T47D (cell line): Measurements from ENCODE around the gene SNORC.

ENCODE experiments used
- DNase-seq, 2 experiments: peaks; one replicate each; pipeline versions ENCODE4 v3.0.0 to v3.0.0-alpha.2; 2011 to 2012; ENCODE audit warnings: low read depth in 1 of 2, low spot score in 1 of 2
- JUND ChIP-seq: IDR thresholded peaks from 2 replicates; pipeline ENCODE4 v1.6.1; 2012; ENCODE audit warnings: low read depth
- in situ Hi-C: cut with HindIII; loops from 2 replicates; pipeline ENCODE4 v1.10.0; 2016; ENCODE audit warnings: low sequenced_read_pairs, low pct_unique_long_range_greater_than_20kb

SNORC gene

GRCh38 chr2:232880764-232881351, 10.8 kb downstream of the SNORC start:
- DNase-seq, result no peak
- TF ChIP-seq JUND, result no peak
- in situ Hi-C loops, result no loop called here

GRCh38 chr2:232882085-232882484, 12.0 kb downstream of the SNORC start:
- in situ Hi-C loops, result no loop called here

GRCh38 chr2:232882505-232883115, 12.5 kb downstream of the SNORC start:
- no peak for DNase-seq
- in situ Hi-C loops, result no loop called here

More at GRCh38 chr2:232882085-232882484, 12.0 kb downstream of the SNORC start:
- TF ChIP-seq JUND, result no peak
- DNase-seq, result no peak

DNA sequence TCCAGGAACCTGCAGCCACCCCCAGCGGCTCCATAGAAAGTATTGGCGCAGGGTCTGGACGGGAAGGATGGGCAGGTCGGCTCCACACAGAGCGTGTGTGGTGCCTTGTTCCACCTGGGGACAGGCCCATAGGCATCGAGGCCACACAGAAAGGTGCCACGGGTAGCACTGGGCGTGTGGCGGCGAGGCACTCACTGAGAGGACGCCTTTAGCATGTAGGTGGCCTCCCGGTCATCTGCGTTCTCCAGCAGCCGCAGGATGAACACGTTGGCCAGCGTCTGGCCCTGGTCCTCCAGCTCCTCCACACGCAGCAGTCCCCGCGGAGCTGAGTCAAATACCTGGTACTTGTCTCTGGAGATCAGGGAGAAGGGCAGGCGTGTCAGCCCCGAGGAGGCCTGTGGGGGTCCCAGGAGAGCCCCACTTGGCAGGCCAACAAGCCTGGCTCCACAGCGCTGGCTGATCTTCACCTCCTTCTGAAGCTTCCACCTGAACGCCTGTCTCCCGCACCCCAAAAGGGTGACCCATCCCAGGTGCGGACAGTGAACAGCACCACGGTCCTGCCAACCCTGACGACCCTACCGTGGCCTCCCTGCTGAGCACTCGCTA, 13.2 kb downstream of the SNORC start:
- no peak for DNase-seq
- in situ Hi-C loops, result no loop called here
- no peak for TF ChIP-seq JUND

More at GRCh38 chr2:232882505-232883115, 12.5 kb downstream of the SNORC start:
- no peak for TF ChIP-seq JUND

GRCh38 chr2:232884001-232884421, 13.9 kb downstream of the SNORC start:
- in situ Hi-C loops, result no loop called here
- no peak for DNase-seq
- no peak for TF ChIP-seq JUND

GRCh38 chr2:232884549-232885263, 14.6 kb downstream of the SNORC start:
- in situ Hi-C loops, result no loop called here
- no peak for TF ChIP-seq JUND
- DNase-seq, result no peak

DNA sequence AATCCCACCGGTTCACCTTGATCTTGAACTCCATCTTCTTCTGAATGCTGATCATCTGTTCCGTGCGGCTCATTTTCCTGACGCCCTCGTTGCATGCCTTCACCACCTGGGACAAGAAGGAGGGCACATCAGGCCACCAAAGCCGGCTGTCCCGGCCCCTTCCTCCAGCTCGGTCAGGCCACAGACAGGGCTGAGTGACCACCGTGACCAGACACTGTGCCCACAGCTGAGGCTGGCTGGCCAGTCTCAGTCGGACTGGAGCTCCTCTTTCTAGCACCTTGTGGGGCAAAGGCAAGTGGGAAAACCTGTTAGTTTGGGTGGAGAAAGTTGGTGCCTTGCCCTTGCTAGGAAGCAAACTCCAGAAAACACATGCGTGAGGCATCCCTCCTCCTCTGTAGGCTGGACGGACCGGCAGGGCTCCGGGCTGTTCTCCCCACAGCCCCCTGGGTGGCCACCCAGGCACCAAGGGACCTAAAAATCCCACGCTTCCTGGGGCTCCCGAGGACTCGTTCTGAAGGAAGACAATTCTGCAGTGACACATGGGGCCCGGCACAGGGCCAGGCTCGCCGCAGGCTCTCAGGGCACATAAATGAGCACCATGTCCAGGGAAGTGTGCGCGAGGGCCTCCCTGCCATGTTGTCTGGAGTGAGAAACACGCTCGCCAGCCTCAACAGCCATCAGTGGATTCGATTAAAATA, 15.3 kb downstream of the SNORC start:
- no peak for TF ChIP-seq JUND
- peak; percentile 58 to 81 for DNase-seq
- in situ Hi-C loops, result no loop called here

DNA sequence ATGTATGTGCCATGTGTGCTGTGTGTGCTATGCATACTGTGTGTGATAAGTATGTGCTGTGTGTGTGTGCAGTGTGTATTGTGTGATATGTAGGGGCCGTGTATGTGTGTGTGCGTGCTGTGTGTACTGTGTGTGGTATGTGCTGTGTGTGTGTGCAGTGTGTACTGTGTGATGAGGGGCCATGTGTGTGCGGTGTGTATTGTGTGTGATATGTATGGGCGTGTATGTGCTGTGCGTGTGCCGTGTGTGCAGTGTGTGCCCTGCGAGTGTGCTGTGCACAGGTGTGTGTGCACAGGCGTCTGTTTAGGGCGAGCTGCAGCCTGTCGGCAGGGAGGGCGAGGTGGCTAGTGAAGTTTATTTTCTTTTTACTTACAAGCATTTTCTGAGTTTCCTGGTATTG, 16.1 kb downstream of the SNORC start:
- DNase-seq, result no peak
- TF ChIP-seq JUND, result no peak
- in situ Hi-C loops, result no loop called here

- in situ Hi-C loops, result no loop called here
- no peak for DNase-seq
- TF ChIP-seq JUND, result no peak
These were observed 16.6 kb downstream of the SNORC start for GRCh38 chr2:232886632-232887031.

- TF ChIP-seq JUND, result no peak
- DNase-seq, result no peak
- in situ Hi-C loops, result no loop called here
These were observed 17.2 kb downstream of the SNORC start for GRCh38 chr2:232887171-232887850.

DNA sequence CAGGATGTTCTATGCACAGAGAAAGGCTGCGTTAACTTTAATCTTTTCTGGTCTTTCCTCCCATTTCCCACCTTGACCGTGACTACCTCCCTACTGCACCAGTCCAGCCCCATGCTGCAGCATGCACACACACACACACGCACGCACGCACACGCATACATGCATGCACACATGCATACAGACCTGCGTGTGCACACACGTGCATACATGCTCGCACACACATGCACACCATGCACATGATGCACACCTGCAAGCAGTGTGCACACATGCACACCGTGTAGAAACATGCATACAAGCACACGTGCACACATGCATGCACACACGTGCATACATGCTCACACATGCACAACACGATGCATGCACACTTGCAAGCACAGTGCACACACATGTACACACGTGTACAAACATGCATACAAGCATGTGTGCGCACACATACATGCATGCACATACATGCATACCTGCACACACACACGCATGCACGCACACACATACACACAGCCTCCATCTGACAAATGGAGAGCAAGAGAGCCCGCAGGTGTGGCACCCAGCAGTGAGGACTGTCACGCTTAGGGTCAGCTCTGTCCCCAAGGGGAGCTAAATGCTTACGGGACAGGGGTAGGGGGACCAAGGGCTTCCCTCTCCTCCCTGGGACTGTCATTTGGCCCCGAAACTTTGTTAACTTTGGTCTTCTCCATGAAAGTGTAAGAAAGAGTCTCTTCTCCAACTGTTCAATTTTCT, 18.2 kb downstream of the SNORC start:
- no peak for DNase-seq
- no peak for TF ChIP-seq JUND
- in situ Hi-C loops, result no loop called here
